HepG2 (cell line): Measurements from ENCODE around the gene HLA-DMB. TPM values are rescaled to one million over a fixed set of nuclear protein-coding genes. Genes with fewer than 3 reads are reported as not detected.

ENCODE experiments used
- BCL6 ChIP-seq: IDR thresholded peaks from 2 replicates; pipeline ENCODE4 v1.6.1; 2016; ENCODE audit warnings: missing genetic modification reagents, missing compliant biosample characterization
- DMAP1 ChIP-seq: IDR thresholded peaks from 2 replicates; pipeline ENCODE4 v1.6.1; 2016
- GTF2F1 ChIP-seq: fragments of 150-350 bp; IDR thresholded peaks from 2 replicates; pipeline ENCODE4 v1.6.1; 2014; ENCODE audit warnings: low read length
- MIXL1 ChIP-seq: IDR thresholded peaks from 2 replicates; pipeline ENCODE4 v1.6.1; 2016
- MXI1 ChIP-seq: IDR thresholded peaks from 3 replicates; pipeline ENCODE4 v1.6.1; 2012; ENCODE audit warnings: low read depth, low read length, inconsistent platforms, borderline replicate concordance
- NFYC ChIP-seq: IDR thresholded peaks from 2 replicates; pipeline ENCODE4 v1.6.1; 2016; ENCODE audit warnings: missing genetic modification reagents, missing compliant biosample characterization
- PAX8 ChIP-seq: sonication (generic); formaldehyde crosslinking; IDR thresholded peaks from 2 replicates; pipeline ENCODE4 v1.8.0; 2022; ENCODE audit warnings: mild to moderate bottlenecking, missing genetic modification reagents, borderline replicate concordance
- RBFOX2 ChIP-seq: fragments of 200-400 bp; formaldehyde crosslinking; IDR thresholded peaks from 2 replicates; pipeline ENCODE4 v1.6.1; 2017; ENCODE audit warnings: low read depth, mild to moderate bottlenecking, low read length
- RBM22 ChIP-seq: fragments of 200-400 bp; formaldehyde crosslinking; optimal IDR thresholded peaks from 2 replicates; pipeline ENCODE3; 2017; ENCODE audit warnings: mild to moderate bottlenecking, low read length, moderate library complexity
- SMAD3 ChIP-seq: sonication (generic); formaldehyde crosslinking; IDR thresholded peaks from 2 replicates; pipeline ENCODE4 v1.4.0; 2020; ENCODE audit warnings: missing genetic modification reagents
- ZNF567 ChIP-seq: sonication (generic); formaldehyde crosslinking; IDR thresholded peaks from 2 replicates; pipeline ENCODE4 v1.8.1; 2023; ENCODE audit warnings: mild to moderate bottlenecking, missing genetic modification reagents, borderline replicate concordance
- ZNF607 ChIP-seq: sonication (generic); formaldehyde crosslinking; IDR thresholded peaks from 2 replicates; pipeline ENCODE4 v1.5.1; 2020; ENCODE audit warnings: missing genetic modification reagents, mild to moderate bottlenecking, borderline replicate concordance
- ZSCAN25 ChIP-seq: sonication (generic); formaldehyde crosslinking; IDR thresholded peaks from 2 replicates; pipeline ENCODE4 v1.8.0; 2022; ENCODE audit warnings: mild to moderate bottlenecking, missing genetic modification reagents
- polyA plus RNA-seq, 8 experiments: library from polyadenylated mRNA; depleted of rRNA in 3 of 8; stranded (reverse) in 7 of 8; unstranded in 1 of 8; fragments of >200 nt; fragmentation: Illumina TruSeq in 4 of 8; extraction: Trizol in 4 of 8; gene quantifications; 2 replicates each; pipeline versions ENCODE4 v1.2.1 to v1.2.3, GENCODE V29; 2011 to 2016; ENCODE audit warnings: low read depth in 4 of 8, missing spikeins in 1 of 8, mixed read lengths in 1 of 8; ENCODE audit not compliant: insufficient read depth in 1 of 8
- total RNA-seq, 5 experiments: library from RNA; depleted of rRNA; stranded (reverse); fragments of >200 nt; fragmentation: Illumina TruSeq; extraction: Trizol; gene quantifications; 2 replicates each; pipeline ENCODE4 v1.2.3, GENCODE V29; 2016; ENCODE audit warnings: low read depth in 1 of 5
- TF ChIP-seq, protein P1 (sequence below): sonication (generic); formaldehyde crosslinking; IDR thresholded peaks from 2 replicates; pipeline ENCODE4 v1.4.0; 2020; ENCODE audit warnings: mild to moderate bottlenecking, missing genetic modification reagents, borderline replicate concordance
- TF ChIP-seq, protein P2 (sequence below): sonication (generic); formaldehyde crosslinking; IDR thresholded peaks from 2 replicates; pipeline ENCODE4 v1.4.0; 2020; ENCODE audit warnings: missing genetic modification reagents, mild to moderate bottlenecking, borderline replicate concordance
- TF ChIP-seq, protein P3 (sequence below): sonication (generic); formaldehyde crosslinking; IDR thresholded peaks from 2 replicates; pipeline ENCODE4 v1.4.0; 2020; ENCODE audit warnings: missing genetic modification reagents
- TF ChIP-seq, protein P4 (sequence below): sonication (generic); formaldehyde crosslinking; IDR thresholded peaks from 2 replicates; pipeline ENCODE4 v1.8.0; 2022; ENCODE audit warnings: mild to moderate bottlenecking, missing genetic modification reagents
- TF ChIP-seq, protein P5 (sequence below): IDR thresholded peaks from 2 replicates; pipeline ENCODE4 v1.6.1; 2016; ENCODE audit warnings: mild to moderate bottlenecking, missing biosample characterization, missing genetic modification reagents

Gene HLA-DMB
- total and polyA plus RNA-seq, 2 of the 13 experiments (the other 11 are each of a cell fraction or from before 2014, with no cell fraction given): not detected

DNA sequence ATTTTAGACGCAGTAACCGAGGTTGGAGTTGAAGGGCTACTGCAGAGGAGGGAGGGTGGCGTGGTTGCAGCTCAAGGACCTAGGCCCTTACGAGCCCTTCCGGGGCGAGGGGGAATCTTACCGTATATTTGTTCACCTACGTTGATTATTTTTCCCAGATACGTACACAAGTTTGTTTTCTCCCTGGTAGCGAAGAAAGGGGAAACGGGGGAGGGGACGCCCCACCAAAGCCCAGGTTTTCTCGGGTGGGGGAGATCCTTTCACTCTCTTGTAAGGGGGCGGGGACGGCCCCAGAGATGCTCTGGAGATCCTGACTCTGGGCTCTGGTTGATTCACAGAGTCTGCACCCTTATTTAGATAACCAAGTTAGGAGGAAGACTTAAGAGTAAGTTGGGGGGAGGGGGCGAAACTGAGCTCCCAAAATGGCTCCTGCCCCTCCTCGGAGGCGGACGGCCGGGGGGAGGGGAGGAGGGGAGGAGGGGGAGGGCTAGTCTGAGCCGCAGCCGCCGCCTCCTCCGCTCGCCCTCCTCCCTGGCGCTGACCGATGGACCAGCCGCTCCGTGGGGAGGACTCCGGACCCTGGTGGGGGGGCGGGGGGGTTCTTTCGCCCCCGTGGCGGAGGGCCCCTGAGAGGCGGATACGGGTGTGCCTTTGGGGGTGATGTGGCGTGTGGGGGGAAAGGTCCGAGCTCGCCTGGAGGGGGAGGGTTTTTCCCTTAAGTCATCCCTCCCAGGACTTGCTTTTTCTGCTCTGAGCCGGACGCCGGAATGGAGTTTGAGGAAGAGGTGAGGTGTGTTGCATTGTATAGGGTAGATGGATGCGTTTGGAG, 29.8 kb upstream of the HLA-DMB start (continued):
- TF ChIP-seq NFYC (no peak; the same call in 1 of the 2 replicates), ZSCAN25 (CRISPR knock-in tag) (peak; percentile 24; the same call in 1 of the 2 replicates), RBFOX2 (peak; percentile 69), MIXL1 (no peak; the same call in 1 of the 2 replicates), SMAD3 (0 out of 2 replicates have a peak, but pooled peaks have one; percentile 30), MXI1 (0 out of 3 replicates have a peak, but pooled peaks have one; percentile 37), BCL6 (peak; percentile 2; the same call in 1 of the 2 replicates), GTF2F1 (no peak), DMAP1 (peak; percentile 55; the same call in 1 of the 2 replicates), RBM22 (peak; percentile 12), PAX8 (CRISPR knock-in tag) (no peak), ZNF607 (CRISPR knock-in tag) (0 out of 2 replicates have a peak, but pooled peaks have one; percentile 36), ZNF567 (CRISPR knock-in tag) (no peak)
- TF ChIP-seq, protein P1, sequence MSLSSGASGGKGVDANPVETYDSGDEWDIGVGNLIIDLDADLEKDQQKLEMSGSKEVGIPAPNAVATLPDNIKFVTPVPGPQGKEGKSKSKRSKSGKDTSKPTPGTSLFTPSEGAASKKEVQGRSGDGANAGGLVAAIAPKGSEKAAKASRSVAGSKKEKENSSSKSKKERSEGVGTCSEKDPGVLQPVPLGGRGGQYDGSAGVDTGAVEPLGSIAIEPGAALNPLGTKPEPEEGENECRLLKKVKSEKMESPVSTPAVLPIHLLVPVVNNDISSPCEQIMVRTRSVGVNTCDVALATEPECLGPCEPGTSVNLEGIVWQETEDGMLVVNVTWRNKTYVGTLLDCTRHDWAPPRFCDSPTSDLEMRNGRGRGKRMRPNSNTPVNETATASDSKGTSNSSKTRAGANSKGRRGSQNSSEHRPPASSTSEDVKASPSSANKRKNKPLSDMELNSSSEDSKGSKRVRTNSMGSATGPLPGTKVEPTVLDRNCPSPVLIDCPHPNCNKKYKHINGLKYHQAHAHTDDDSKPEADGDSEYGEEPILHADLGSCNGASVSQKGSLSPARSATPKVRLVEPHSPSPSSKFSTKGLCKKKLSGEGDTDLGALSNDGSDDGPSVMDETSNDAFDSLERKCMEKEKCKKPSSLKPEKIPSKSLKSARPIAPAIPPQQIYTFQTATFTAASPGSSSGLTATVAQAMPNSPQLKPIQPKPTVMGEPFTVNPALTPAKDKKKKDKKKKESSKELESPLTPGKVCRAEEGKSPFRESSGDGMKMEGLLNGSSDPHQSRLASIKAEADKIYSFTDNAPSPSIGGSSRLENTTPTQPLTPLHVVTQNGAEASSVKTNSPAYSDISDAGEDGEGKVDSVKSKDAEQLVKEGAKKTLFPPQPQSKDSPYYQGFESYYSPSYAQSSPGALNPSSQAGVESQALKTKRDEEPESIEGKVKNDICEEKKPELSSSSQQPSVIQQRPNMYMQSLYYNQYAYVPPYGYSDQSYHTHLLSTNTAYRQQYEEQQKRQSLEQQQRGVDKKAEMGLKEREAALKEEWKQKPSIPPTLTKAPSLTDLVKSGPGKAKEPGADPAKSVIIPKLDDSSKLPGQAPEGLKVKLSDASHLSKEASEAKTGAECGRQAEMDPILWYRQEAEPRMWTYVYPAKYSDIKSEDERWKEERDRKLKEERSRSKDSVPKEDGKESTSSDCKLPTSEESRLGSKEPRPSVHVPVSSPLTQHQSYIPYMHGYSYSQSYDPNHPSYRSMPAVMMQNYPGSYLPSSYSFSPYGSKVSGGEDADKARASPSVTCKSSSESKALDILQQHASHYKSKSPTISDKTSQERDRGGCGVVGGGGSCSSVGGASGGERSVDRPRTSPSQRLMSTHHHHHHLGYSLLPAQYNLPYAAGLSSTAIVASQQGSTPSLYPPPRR (CRISPR knock-in tag): no peak
- TF ChIP-seq, protein P2, sequence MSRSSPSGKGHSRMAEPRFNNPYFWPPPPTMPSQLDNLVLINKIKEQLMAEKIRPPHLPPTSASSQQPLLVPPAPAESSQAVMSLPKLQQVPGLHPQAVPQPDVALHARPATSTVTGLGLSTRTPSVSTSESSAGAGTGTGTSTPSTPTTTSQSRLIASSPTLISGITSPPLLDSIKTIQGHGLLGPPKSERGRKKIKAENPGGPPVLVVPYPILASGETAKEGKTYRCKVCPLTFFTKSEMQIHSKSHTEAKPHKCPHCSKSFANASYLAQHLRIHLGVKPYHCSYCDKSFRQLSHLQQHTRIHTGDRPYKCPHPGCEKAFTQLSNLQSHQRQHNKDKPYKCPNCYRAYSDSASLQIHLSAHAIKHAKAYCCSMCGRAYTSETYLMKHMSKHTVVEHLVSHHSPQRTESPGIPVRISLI (CRISPR knock-in tag): no peak
- TF ChIP-seq, protein P3, sequence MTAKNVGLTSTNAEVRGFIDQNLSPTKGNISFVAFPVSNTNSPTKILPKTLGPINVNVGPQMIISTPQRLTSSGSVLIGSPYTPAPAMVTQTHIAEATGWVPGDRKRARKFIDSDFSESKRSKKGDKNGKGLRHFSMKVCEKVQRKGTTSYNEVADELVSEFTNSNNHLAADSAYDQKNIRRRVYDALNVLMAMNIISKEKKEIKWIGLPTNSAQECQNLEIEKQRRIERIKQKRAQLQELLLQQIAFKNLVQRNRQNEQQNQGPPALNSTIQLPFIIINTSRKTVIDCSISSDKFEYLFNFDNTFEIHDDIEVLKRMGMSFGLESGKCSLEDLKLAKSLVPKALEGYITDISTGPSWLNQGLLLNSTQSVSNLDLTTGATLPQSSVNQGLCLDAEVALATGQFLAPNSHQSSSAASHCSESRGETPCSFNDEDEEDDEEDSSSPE (CRISPR knock-in tag): peak; percentile 40; the same call in 1 of the 2 replicates
- TF ChIP-seq, protein P4, sequence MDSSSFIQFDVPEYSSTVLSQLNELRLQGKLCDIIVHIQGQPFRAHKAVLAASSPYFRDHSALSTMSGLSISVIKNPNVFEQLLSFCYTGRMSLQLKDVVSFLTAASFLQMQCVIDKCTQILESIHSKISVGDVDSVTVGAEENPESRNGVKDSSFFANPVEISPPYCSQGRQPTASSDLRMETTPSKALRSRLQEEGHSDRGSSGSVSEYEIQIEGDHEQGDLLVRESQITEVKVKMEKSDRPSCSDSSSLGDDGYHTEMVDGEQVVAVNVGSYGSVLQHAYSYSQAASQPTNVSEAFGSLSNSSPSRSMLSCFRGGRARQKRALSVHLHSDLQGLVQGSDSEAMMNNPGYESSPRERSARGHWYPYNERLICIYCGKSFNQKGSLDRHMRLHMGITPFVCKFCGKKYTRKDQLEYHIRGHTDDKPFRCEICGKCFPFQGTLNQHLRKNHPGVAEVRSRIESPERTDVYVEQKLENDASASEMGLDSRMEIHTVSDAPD (CRISPR knock-in tag): no peak
- TF ChIP-seq, protein P5, sequence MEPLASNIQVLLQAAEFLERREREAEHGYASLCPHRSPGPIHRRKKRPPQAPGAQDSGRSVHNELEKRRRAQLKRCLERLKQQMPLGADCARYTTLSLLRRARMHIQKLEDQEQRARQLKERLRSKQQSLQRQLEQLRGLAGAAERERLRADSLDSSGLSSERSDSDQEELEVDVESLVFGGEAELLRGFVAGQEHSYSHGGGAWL (CRISPR knock-in tag): no peak
